ENCODE results near the gene SPATS2.

DNA sequence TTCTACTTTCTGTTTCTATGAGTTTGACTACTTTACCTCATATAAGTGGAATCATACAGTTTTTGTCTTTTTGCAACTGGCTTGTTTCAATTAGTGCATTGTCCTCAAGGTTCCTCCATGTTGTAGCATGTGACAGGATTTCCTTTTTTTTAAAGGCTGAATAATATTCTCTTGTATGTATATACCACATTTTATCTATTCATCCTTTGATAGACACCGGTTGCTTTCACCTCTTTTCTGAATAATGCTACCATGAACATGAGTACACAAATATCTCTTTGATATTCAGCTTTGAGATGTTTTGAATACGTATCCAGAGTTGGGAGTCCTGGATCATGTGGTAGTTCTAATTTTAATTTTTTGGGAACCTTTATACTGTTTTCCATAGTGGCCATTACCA, 65.4 kb downstream of the SPATS2 start:
- TF ChIP-seq MXI1 (IDR thresholded peaks at IDR 0.05; ENCODE audit: borderline replicate concordance, low read depth, low read length) (no peak), POLR2A (IDR thresholded peaks at IDR 0.05; ENCODE audit: low read depth, low read length) (no peak), CEBPB (IDR thresholded peaks at IDR 0.05; ENCODE audit: low read depth, low read length) (no peak), FOS (IDR thresholded peaks at IDR 0.05; ENCODE audit: low read depth, low read length) (no peak), CHD1 (IDR thresholded peaks at IDR 0.05; ENCODE audit: low read depth, low read length) (no peak), MAFK (IDR thresholded peaks at IDR 0.05; ENCODE audit: low read depth, low read length) (no peak), RFX5 (IDR thresholded peaks at IDR 0.05; ENCODE audit: low read depth, low read length) (no peak), SMC3 (IDR thresholded peaks at IDR 0.05; ENCODE audit: low read depth, low read length) (no peak), RAD21 (IDR thresholded peaks at IDR 0.05; ENCODE audit: low read length) (no peak), MAZ (IDR thresholded peaks at IDR 0.05; ENCODE audit: borderline replicate concordance, low read depth, low read length) (no peak), BHLHE40 (IDR thresholded peaks at IDR 0.05; ENCODE audit: low read depth, low read length) (no peak)
- TF ChIP-seq, protein P1, sequence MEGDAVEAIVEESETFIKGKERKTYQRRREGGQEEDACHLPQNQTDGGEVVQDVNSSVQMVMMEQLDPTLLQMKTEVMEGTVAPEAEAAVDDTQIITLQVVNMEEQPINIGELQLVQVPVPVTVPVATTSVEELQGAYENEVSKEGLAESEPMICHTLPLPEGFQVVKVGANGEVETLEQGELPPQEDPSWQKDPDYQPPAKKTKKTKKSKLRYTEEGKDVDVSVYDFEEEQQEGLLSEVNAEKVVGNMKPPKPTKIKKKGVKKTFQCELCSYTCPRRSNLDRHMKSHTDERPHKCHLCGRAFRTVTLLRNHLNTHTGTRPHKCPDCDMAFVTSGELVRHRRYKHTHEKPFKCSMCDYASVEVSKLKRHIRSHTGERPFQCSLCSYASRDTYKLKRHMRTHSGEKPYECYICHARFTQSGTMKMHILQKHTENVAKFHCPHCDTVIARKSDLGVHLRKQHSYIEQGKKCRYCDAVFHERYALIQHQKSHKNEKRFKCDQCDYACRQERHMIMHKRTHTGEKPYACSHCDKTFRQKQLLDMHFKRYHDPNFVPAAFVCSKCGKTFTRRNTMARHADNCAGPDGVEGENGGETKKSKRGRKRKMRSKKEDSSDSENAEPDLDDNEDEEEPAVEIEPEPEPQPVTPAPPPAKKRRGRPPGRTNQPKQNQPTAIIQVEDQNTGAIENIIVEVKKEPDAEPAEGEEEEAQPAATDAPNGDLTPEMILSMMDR (conservative IDR thresholded peaks at IDR 0.05; ENCODE audit: low read depth, low read length) = no peak
- TF ChIP-seq, protein P2, sequence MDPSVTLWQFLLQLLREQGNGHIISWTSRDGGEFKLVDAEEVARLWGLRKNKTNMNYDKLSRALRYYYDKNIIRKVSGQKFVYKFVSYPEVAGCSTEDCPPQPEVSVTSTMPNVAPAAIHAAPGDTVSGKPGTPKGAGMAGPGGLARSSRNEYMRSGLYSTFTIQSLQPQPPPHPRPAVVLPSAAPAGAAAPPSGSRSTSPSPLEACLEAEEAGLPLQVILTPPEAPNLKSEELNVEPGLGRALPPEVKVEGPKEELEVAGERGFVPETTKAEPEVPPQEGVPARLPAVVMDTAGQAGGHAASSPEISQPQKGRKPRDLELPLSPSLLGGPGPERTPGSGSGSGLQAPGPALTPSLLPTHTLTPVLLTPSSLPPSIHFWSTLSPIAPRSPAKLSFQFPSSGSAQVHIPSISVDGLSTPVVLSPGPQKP (IDR thresholded peaks at IDR 0.05; ENCODE audit: borderline replicate concordance, low read depth, low read length) = no peak
- TF ChIP-seq, protein P3, sequence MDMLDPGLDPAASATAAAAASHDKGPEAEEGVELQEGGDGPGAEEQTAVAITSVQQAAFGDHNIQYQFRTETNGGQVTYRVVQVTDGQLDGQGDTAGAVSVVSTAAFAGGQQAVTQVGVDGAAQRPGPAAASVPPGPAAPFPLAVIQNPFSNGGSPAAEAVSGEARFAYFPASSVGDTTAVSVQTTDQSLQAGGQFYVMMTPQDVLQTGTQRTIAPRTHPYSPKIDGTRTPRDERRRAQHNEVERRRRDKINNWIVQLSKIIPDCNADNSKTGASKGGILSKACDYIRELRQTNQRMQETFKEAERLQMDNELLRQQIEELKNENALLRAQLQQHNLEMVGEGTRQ (IDR thresholded peaks at IDR 0.05; ENCODE audit: low read depth, low read length) = no peak

All from IMR-90 (cell line).